Measurements from ENCODE around the gene PGP.

The PGP gene

GRCh38 chr16:2178321-2179106, 36.1 kb downstream of the PGP start:
- Histone ChIP-seq H3K9ac (ENCODE audit: low read length in 5 of 5) (no peak overlapping the region), H3K9me3 (ENCODE audit: control insufficient read depth in 5 of 5, low read length in 5 of 5) (peaks cover 0 to 6% (median 0%) of the 10 kb centered on the region in 5 donors), H3K27me3 (ENCODE audit: control insufficient read depth in 5 of 5, insufficient read depth in 4 of 5, low read length in 5 of 5) (peaks cover 0 to 3% (median 0%) of the 10 kb centered on the region in 5 donors), H3K27ac (ENCODE audit: low read depth, low read length) (no peak overlapping the region), H3K4me3 (ENCODE audit: low read depth in 1 of 5, low read length in 5 of 5) (no peak overlapping the region), H3K4me1 (ENCODE audit: control insufficient read depth in 5 of 5, insufficient read depth in 5 of 5, low read length in 5 of 5) (no peaks in the 10 kb centered on the region), H3K36me3 (ENCODE audit: control insufficient read depth in 5 of 5, insufficient read depth in 5 of 5, low read length in 5 of 5) (peaks cover 0 to 43% (median 39%) of the 10 kb centered on the region in 5 donors)

GRCh38 chr16:2177561-2177960, 37.1 kb downstream of the PGP start:
- Histone ChIP-seq H3K36me3 (ENCODE audit: control insufficient read depth in 5 of 5, insufficient read depth in 5 of 5, low read length in 5 of 5) (peaks cover 0 to 52% (median 46%) of the 10 kb centered on the region in 5 donors), H3K27me3 (ENCODE audit: control insufficient read depth in 5 of 5, insufficient read depth in 4 of 5, low read length in 5 of 5) (peaks cover 0 to 3% (median 0%) of the 10 kb centered on the region in 5 donors), H3K9me3 (ENCODE audit: control insufficient read depth in 5 of 5, low read length in 5 of 5) (peaks cover 0 to 6% (median 0%) of the 10 kb centered on the region in 5 donors), H3K4me1 (ENCODE audit: control insufficient read depth in 5 of 5, insufficient read depth in 5 of 5, low read length in 5 of 5) (no peaks in the 10 kb centered on the region), H3K9ac (ENCODE audit: low read length in 5 of 5) (no peak overlapping the region), H3K27ac (ENCODE audit: low read depth, low read length) (no peak overlapping the region), H3K4me3 (ENCODE audit: low read depth in 1 of 5, low read length in 5 of 5) (no peak overlapping the region)

GRCh38 chr16:2177101-2177500, 37.5 kb downstream of the PGP start:
- Histone ChIP-seq H3K27ac (ENCODE audit: low read depth, low read length) (no peak overlapping the region), H3K27me3 (ENCODE audit: control insufficient read depth in 5 of 5, insufficient read depth in 4 of 5, low read length in 5 of 5) (peaks cover 0 to 3% (median 0%) of the 10 kb centered on the region in 5 donors), H3K4me1 (ENCODE audit: control insufficient read depth in 5 of 5, insufficient read depth in 5 of 5, low read length in 5 of 5) (no peaks in the 10 kb centered on the region), H3K9me3 (ENCODE audit: control insufficient read depth in 5 of 5, low read length in 5 of 5) (peaks cover 0 to 4% (median 0%) of the 10 kb centered on the region in 5 donors), H3K4me3 (ENCODE audit: low read depth in 1 of 5, low read length in 5 of 5) (no peak overlapping the region), H3K9ac (ENCODE audit: low read length in 5 of 5) (no peak overlapping the region), H3K36me3 (ENCODE audit: control insufficient read depth in 5 of 5, insufficient read depth in 5 of 5, low read length in 5 of 5) (peaks cover 0 to 55% (median 48%) of the 10 kb centered on the region in 5 donors)

GRCh38 chr16:2176047-2176446, 38.6 kb downstream of the PGP start:
- Histone ChIP-seq H3K4me1 (ENCODE audit: control insufficient read depth in 5 of 5, insufficient read depth in 5 of 5, low read length in 5 of 5) (peaks cover 0 to 7% (median 0%) of the 10 kb centered on the region in 5 donors), H3K27me3 (ENCODE audit: control insufficient read depth in 5 of 5, insufficient read depth in 4 of 5, low read length in 5 of 5) (peaks cover 0 to under 1% (median 0%) of the 10 kb centered on the region in 5 donors), H3K9me3 (ENCODE audit: control insufficient read depth in 5 of 5, low read length in 5 of 5) (no peaks in the 10 kb centered on the region), H3K4me3 (ENCODE audit: low read depth in 1 of 5, low read length in 5 of 5) (no peak overlapping the region), H3K36me3 (ENCODE audit: control insufficient read depth in 5 of 5, insufficient read depth in 5 of 5, low read length in 5 of 5) (peaks cover 0 to 66% (median 58%) of the 10 kb centered on the region in 5 donors), H3K27ac (ENCODE audit: low read depth, low read length) (no peak overlapping the region), H3K9ac (ENCODE audit: low read length in 5 of 5) (no peak overlapping the region)

GRCh38 chr16:2175454-2175853, 39.2 kb downstream of the PGP start:
- Histone ChIP-seq H3K27me3 (ENCODE audit: control insufficient read depth in 5 of 5, insufficient read depth in 4 of 5, low read length in 5 of 5) (no peaks in the 10 kb centered on the region), H3K9me3 (ENCODE audit: control insufficient read depth in 5 of 5, low read length in 5 of 5) (no peaks in the 10 kb centered on the region), H3K36me3 (ENCODE audit: control insufficient read depth in 5 of 5, insufficient read depth in 5 of 5, low read length in 5 of 5) (peaks cover 0 to 70% (median 60%) of the 10 kb centered on the region in 5 donors), H3K27ac (ENCODE audit: low read depth, low read length) (no peak overlapping the region), H3K4me3 (ENCODE audit: low read depth in 1 of 5, low read length in 5 of 5) (no peak overlapping the region), H3K4me1 (ENCODE audit: control insufficient read depth in 5 of 5, insufficient read depth in 5 of 5, low read length in 5 of 5) (peaks cover 0 to 7% (median 0%) of the 10 kb centered on the region in 5 donors), H3K9ac (ENCODE audit: low read length in 5 of 5) (no peak overlapping the region)

GRCh38 chr16:2174396-2175131, 40.1 kb downstream of the PGP start:
- Histone ChIP-seq H3K4me3 (ENCODE audit: low read depth in 1 of 5, low read length in 5 of 5) (no peak overlapping the region), H3K9ac (ENCODE audit: low read length in 5 of 5) (no peak overlapping the region), H3K4me1 (ENCODE audit: control insufficient read depth in 5 of 5, insufficient read depth in 5 of 5, low read length in 5 of 5) (peaks cover 0 to 12% (median 2%) of the 10 kb centered on the region in 5 donors), H3K27me3 (ENCODE audit: control insufficient read depth in 5 of 5, insufficient read depth in 4 of 5, low read length in 5 of 5) (no peaks in the 10 kb centered on the region), H3K36me3 (ENCODE audit: control insufficient read depth in 5 of 5, insufficient read depth in 5 of 5, low read length in 5 of 5) (peaks cover 0 to 71% (median 60%) of the 10 kb centered on the region in 5 donors), H3K27ac (ENCODE audit: low read depth, low read length) (no peak overlapping the region), H3K9me3 (ENCODE audit: control insufficient read depth in 5 of 5, low read length in 5 of 5) (no peaks in the 10 kb centered on the region)

- H3K4me1 ChIP-seq (ENCODE audit: control insufficient read depth in 5 of 5, insufficient read depth in 5 of 5, low read length in 5 of 5): peaks cover 0 to 18% (median 8%) of the 10 kb centered on the region in 5 donors
- H3K27me3 ChIP-seq (ENCODE audit: control insufficient read depth in 5 of 5, insufficient read depth in 4 of 5, low read length in 5 of 5): no peaks in the 10 kb centered on the region
- no peak overlapping the region for H3K9ac ChIP-seq (ENCODE audit: low read length in 5 of 5)
- no peak overlapping the region for H3K4me3 ChIP-seq (ENCODE audit: low read depth in 1 of 5, low read length in 5 of 5)
- H3K36me3 ChIP-seq (ENCODE audit: control insufficient read depth in 5 of 5, insufficient read depth in 5 of 5, low read length in 5 of 5): peaks cover 0 to 75% (median 60%) of the 10 kb centered on the region in 5 donors
- no peak overlapping the region for H3K27ac ChIP-seq (ENCODE audit: low read depth, low read length)
- no peaks in the 10 kb centered on the region for H3K9me3 ChIP-seq (ENCODE audit: control insufficient read depth in 5 of 5, low read length in 5 of 5)
These were observed 40.7 kb downstream of the PGP start for GRCh38 chr16:2173916-2174315.

GRCh38 chr16:2173366-2173765, 41.3 kb downstream of the PGP start:
- Histone ChIP-seq H3K36me3 (ENCODE audit: control insufficient read depth in 5 of 5, insufficient read depth in 5 of 5, low read length in 5 of 5) (peaks cover 0 to 80% (median 62%) of the 10 kb centered on the region in 5 donors), H3K4me3 (ENCODE audit: low read depth in 1 of 5, low read length in 5 of 5) (no peak overlapping the region), H3K9me3 (ENCODE audit: control insufficient read depth in 5 of 5, low read length in 5 of 5) (no peaks in the 10 kb centered on the region)

GRCh38 chr16:2172688-2173335, 41.8 kb downstream of the PGP start:
- H3K36me3 ChIP-seq (ENCODE audit: control insufficient read depth in 5 of 5, insufficient read depth in 5 of 5, low read length in 5 of 5): peaks cover 0 to 85% (median 67%) of the 10 kb centered on the region in 5 donors
- no peaks in the 10 kb centered on the region for H3K9me3 ChIP-seq (ENCODE audit: control insufficient read depth in 5 of 5, low read length in 5 of 5)
- H3K27ac ChIP-seq (ENCODE audit: low read depth, low read length): no peak overlapping the region
- no peaks in the 10 kb centered on the region for H3K27me3 ChIP-seq (ENCODE audit: control insufficient read depth in 5 of 5, insufficient read depth in 4 of 5, low read length in 5 of 5)
- H3K9ac ChIP-seq (ENCODE audit: low read length in 5 of 5): no peak overlapping the region
- peaks cover 0 to 20% (median 10%) of the 10 kb centered on the region in 5 donors for H3K4me1 ChIP-seq (ENCODE audit: control insufficient read depth in 5 of 5, insufficient read depth in 5 of 5, low read length in 5 of 5)
- no peak overlapping the region for H3K4me3 ChIP-seq (ENCODE audit: low read depth in 1 of 5, low read length in 5 of 5)

More at GRCh38 chr16:2173366-2173765, 41.3 kb downstream of the PGP start:
- H3K4me1 ChIP-seq (ENCODE audit: control insufficient read depth in 5 of 5, insufficient read depth in 5 of 5, low read length in 5 of 5): peaks cover 0 to 20% (median 10%) of the 10 kb centered on the region in 5 donors
- no peaks in the 10 kb centered on the region for H3K27me3 ChIP-seq (ENCODE audit: control insufficient read depth in 5 of 5, insufficient read depth in 4 of 5, low read length in 5 of 5)
- H3K27ac ChIP-seq (ENCODE audit: low read depth, low read length): no peak overlapping the region
- no peak overlapping the region for H3K9ac ChIP-seq (ENCODE audit: low read length in 5 of 5)
